ENCODE results near the gene FBXO9. TPM values are rescaled to one million over a fixed set of nuclear protein-coding genes. Genes with fewer than 3 reads are reported as not detected.

FBXO9 gene
- total and polyA plus RNA-seq, 12 donors: 42.7 to 396 (median 145) TPM

GRCh38 chr6:53044071-53044470, 21.1 kb upstream of the FBXO9 start:
- intact Hi-C loops (cut with DNase I): no loop called here
- H3K4me3 ChIP-seq: no peak overlapping the region
- DNase-seq: peak in 3 of 7 donors; percentile 37 to 47 (median 37)
- TF ChIP-seq POLR2A (IDR thresholded peaks at IDR 0.05) (no peak), CTCF (IDR thresholded peaks at IDR 0.05) (no peak)
- peaks cover 24 to 37% of the 10 kb centered on the region in 2 donors for H3K4me1 ChIP-seq (replicated peaks in 1 of 2)
- WGBS, 4 donors: 39 to 77% (median 49%) methylated on average over 4 of the region's 4 CpGs
- H3K36me3 ChIP-seq (replicated peaks in 1 of 2): peaks cover 0 to 21% of the 10 kb centered on the region in 2 donors
- H3K27ac ChIP-seq: peak overlapping the region in 3 of 5 donors; percentile 47 to 79 (median 58)
- H3K27me3 ChIP-seq: no peaks in the 10 kb centered on the region
- H3K9me3 ChIP-seq (replicated peaks in 1 of 3): no peaks in the 10 kb centered on the region

- no peak overlapping the region for H3K4me3 ChIP-seq
- H3K4me1 ChIP-seq (replicated peaks in 1 of 2): peaks cover 24 to 37% of the 10 kb centered on the region in 2 donors
- DNase-seq: no peak
- 60 to 66% (median 62%) methylated on average over 4 of the region's 4 CpGs for WGBS, 4 donors
- peaks cover 0 to 18% of the 10 kb centered on the region in 2 donors for H3K36me3 ChIP-seq (replicated peaks in 1 of 2)
- H3K27ac ChIP-seq: peak overlapping the region in 3 of 5 donors; percentile 47 to 79 (median 58)
- H3K9me3 ChIP-seq (replicated peaks in 1 of 3): no peaks in the 10 kb centered on the region
- no peaks in the 10 kb centered on the region for H3K27me3 ChIP-seq
- intact Hi-C loops (cut with DNase I): no loop called here
- TF ChIP-seq POLR2A (IDR thresholded peaks at IDR 0.05) (no peak), CTCF (IDR thresholded peaks at IDR 0.05) (no peak)
Measured at GRCh38 chr6:53044572-53044971, 20.6 kb upstream of the FBXO9 start.

- H3K27ac ChIP-seq: no peak overlapping the region
- H3K4me1 ChIP-seq (replicated peaks in 1 of 2): peaks cover 24 to 37% of the 10 kb centered on the region in 2 donors
- H3K9me3 ChIP-seq (replicated peaks in 1 of 3): no peaks in the 10 kb centered on the region
- DNase-seq: no peak
- TF ChIP-seq POLR2A (IDR thresholded peaks at IDR 0.05): no peak
- TF ChIP-seq CTCF (IDR thresholded peaks at IDR 0.05): no peak
- H3K27me3 ChIP-seq: no peaks in the 10 kb centered on the region
- intact Hi-C loops (cut with DNase I): no loop called here
- H3K4me3 ChIP-seq: no peak overlapping the region
- WGBS, 4 donors: 84 to 90% (median 86%) methylated on average over 1 of the region's 1 CpG
- peaks cover 0 to 3% of the 10 kb centered on the region in 2 donors for H3K36me3 ChIP-seq (replicated peaks in 1 of 2)
Measured at GRCh38 chr6:53045891-53046673, 19.1 kb upstream of the FBXO9 start.

- Histone ChIP-seq H3K4me3 (peak overlapping the region in 1 of 4 donors; percentile 33), H3K9me3 (replicated peaks in 1 of 3) (no peaks in the 10 kb centered on the region), H3K27ac (peak overlapping the region in 2 of 5 donors; percentile 23 to 53), H3K4me1 (replicated peaks in 1 of 2) (peaks cover 4 to 19% of the 10 kb centered on the region in 2 donors), H3K36me3 (replicated peaks in 1 of 2) (no peaks in the 10 kb centered on the region), H3K27me3 (no peaks in the 10 kb centered on the region)
- WGBS, 4 donors: 79 to 87% (median 83%) methylated on average over 9 of the region's 9 CpGs
- DNase-seq: no peak
- TF ChIP-seq CTCF (IDR thresholded peaks at IDR 0.05) (no peak), POLR2A (IDR thresholded peaks at IDR 0.05) (no peak)
- intact Hi-C loops (cut with DNase I): no loop called here
Measured at GRCh38 chr6:53048431-53049195, 16.6 kb upstream of the FBXO9 start.
